HuH-7.5 (cell line): Measurements from ENCODE around the gene SBK2.
"Not testable (repeated sequence)": the region's sequence is repeated elsewhere in the genome, so short reads cannot be mapped to it uniquely, and the experiment has no call there.

Experiments used
- DNase-seq: peaks from one replicate; pipeline ENCODE4 v3.0.0; 2011; ENCODE audit warnings: low spot score

The SBK2 gene

DNA sequence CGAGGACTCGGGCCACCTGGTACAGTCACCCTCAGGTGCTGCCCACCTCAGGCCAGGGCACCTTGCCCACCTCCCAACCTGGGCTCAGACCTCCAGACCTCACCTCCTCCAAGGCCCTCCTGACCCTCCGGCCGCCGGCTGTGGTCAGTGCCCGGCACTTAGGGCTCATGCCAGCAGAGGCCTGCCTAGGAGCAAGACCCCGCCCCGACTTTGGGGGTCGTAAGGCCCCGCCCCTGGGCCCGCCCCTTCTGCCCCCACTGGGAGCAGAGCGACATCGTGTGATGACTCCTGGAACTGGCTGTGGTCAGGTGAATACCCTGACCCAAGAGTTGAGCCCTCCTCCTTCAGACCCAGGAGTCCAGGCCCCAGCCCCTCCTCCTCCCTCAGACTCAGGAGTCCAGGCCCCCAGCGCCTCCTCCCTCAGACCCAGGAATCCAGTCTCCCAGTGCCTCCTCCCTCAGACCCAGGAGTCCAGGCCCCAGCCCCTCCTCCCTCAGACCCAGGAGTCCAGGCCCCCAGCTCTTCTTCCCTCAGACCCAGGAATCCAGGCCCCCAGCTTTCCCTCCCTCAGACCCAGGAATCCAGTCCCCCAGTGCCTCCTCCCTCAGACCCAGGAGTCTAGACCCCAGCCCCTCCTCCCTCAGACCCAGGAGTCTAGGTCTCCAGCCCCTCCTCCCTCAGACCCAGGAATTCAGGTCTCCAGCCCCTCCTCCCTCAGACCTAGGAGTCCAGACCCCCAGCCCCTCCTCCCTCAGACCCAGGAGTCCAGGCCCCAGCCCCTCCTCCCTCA is at the start of gene SBK2:
SBK2 (minus strand) TSS at position 183 of the 790 bp plus-strand sequence. CDS start 839 bp downstream, outside the sequence.
- DNase-seq: no peak

DNA sequence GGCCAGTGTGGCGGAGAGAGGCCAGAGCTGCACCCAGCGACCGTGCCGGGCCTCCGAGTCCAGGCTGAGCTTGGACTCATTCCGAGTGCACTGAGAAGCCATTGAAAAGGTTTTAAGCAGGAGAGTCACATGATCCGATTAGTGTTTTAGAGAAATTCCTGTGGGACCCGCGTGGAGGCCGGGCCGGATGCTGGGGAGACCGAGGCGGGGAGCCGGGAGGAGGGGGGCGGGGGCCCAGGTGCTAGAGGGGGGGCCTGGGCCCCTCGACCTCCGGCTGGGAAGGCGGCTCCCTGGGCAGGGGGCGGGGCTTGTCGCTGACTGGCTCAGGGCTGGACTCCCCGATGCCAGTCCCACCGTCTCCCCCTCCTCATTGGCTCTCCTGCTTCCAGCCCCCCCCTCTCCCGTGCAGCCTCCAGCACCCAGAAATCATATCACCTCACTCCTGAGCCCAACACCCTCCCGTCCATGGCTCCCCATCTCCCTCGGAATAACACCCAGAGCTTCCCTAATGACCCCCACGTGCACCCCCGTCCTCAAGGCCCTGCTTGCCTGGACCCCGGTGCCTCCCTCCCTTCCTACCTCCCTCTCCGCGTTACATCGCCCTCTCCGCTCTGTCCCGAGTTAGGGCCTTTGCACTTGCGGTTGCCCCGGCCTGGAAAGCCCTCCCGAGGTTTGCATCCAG is 48.9 kb upstream of the SBK2 start:
- DNase-seq: peak; percentile 71

DNA sequence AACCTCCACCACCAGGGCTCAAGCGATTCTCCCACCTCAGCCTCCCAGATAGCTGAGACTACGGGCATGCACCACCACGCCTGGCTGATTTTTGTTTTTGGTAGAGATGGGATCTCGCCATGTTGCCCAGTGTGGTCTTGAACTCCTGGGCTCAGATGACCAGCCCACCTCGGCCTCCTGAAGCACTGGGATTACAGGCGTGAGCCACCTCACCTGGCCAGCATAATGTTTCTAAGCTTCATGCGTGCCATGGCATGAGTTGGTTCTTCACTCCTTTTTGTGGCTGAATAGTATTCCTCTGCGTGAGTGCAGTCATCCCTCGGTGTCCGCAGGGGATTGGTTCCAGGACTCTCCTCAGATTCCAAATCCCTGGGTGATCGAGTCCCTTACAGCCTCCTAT is 47.9 kb upstream of the SBK2 start:
- DNase-seq: no peak

GRCh38 chr19:55583897-55584296 is 47.0 kb upstream of the SBK2 start:
- not testable (repeated sequence) for DNase-seq

GRCh38 chr19:55582284-55582683 is 45.4 kb upstream of the SBK2 start:
- DNase-seq: not testable (repeated sequence)

DNA sequence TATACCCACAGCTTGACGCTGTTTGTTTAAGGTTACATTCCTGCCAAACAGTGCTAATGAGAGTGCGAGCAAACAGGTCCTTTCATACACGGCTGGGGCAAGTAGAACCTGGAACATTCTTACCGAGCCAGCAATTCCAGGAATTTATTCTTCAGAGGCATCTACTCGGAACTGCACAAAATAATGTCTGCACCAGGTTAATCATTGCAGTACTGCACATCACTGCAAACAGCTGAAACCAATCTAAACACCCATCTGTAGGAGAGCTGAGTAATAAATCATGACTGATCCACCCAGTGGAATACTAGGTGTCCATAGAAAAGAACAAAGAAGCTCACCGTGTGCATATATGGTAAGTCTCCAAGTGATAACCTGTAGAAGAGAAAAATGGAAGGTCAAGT is 44.9 kb upstream of the SBK2 start:
- DNase-seq: no peak

GRCh38 chr19:55581145-55581822 is 44.4 kb upstream of the SBK2 start:
- no peak for DNase-seq

DNA sequence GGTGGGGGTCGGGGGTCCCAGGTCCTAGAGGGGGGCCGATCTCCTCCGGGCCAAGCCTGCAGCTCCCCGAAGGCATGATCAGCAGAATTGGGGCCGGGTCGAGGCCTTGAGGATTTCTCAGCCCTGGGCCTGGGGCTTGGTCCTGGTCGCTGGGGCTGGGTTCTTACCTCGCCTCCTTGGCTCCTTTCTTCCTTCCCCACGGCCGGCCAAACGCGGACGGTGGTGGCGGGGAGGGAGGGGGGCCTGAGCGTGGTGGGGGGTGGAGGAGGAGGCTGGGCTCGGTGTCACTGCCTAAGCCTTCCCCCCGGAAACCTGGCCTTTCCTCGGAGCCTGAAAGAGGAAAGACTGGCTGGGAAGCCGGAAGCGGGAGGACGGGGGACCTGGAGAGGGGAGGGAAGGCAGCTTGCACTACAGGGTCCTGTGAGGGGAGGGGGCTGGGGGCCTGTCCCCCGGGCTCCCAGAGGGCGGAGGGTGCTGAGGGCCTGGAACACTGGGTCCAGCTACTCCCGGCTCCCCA is 43.8 kb upstream of the SBK2 start, which contains the start of gene ZNF579:
ZNF579 (minus strand) TSS at position 221 of the 517 bp plus-strand sequence. CDS start 1,209 bp downstream, outside the sequence.
- DNase-seq: peak; percentile 96

GRCh38 chr19:55579766-55580621 is 43.1 kb upstream of the SBK2 start:
- peak; percentile 55 for DNase-seq

GRCh38 chr19:55578761-55579747 is 42.1 kb upstream of the SBK2 start:
- no peak for DNase-seq

DNA sequence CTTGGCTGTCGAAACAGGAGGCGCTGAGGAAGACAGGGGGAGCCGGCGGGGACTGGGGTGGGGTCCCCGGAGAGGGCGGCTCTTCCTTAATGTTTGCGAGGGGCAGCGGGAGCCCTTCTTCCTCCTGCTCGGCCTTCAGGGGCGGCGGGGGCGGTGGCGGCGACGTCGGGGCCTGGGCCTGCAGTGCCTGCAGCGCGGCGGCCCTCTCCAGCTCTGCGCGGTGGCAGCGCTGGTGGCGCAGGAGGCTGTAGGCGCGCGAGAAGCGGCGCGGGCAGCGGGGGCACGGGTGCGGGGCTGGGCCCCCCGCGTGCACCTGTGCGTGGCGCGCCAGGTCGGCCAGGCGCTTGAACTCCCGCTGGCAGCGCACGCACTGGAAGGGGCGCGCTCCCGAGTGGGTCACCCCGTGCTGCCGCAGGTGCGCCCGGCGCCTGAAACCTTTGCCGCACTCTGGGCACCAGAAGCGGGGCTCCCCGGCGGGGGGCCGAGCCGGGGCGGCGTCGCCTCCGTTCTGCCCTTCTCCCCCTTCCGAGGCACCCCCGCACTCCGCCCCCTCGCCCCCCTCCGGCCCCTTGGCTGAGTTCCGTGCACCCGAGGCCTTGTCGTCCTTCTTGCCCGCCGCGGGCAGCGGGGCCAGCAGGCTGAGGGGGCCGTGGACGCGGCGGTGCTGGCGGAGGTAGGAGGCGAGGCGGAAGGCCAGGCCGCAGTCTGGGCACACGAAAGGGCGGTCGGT is 41.3 kb upstream of the SBK2 start:
- DNase-seq: no peak

- DNase-seq: no peak
These were observed 39.8 kb upstream of the SBK2 start for GRCh38 chr19:55576746-55577145.

DNA sequence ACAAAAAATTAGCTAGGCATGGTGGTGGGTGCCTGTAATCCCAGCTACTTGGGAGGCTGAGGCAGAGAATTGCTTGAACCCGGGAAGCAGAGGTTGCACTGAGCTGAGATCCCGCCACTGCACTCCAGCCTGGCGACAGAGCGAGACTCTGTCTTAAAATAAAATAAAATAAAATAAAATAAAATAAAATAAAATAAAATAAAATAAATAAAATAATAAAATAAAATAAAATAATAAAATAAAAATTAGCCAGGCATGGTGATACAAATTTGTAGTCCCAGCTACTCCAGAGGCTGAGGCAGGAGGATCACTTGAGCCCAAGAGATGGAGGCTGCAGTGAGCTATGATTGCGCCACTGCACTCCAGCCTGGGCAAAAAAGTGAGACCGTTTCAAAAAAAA is 37.0 kb upstream of the SBK2 start:
- DNase-seq: not testable (repeated sequence)

GRCh38 chr19:55569477-55569876 is 32.5 kb upstream of the SBK2 start:
- DNase-seq: not testable (repeated sequence)

- no peak for DNase-seq
These were observed 30.9 kb upstream of the SBK2 start for GRCh38 chr19:55567708-55568328.

GRCh38 chr19:55566823-55567222 is 29.9 kb upstream of the SBK2 start:
- DNase-seq: no peak

DNA sequence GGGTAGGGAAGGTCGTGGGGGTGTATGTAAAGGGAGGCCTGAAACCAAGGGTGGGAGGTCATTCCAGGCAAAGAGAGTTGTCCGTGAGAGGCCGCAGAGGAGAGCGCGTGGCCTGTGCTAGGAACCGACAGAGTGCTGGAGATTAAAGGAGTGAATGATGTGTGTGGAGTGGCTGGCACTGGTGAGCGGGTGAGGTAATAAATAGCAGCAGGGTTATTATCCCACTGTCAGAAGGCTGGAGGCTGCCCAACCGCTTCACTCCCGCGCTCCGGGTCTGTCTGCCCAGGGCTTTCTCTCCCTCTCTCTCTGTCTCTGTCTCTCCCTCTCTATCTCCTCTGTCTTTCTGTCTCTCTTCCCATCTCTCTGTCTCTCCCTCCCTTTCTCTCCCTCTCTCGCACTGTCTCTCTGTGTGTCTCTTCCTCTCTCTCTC is 26.3 kb upstream of the SBK2 start:
- no peak for DNase-seq

GRCh38 chr19:55559684-55560083 is 22.8 kb upstream of the SBK2 start:
- DNase-seq: no peak

DNA sequence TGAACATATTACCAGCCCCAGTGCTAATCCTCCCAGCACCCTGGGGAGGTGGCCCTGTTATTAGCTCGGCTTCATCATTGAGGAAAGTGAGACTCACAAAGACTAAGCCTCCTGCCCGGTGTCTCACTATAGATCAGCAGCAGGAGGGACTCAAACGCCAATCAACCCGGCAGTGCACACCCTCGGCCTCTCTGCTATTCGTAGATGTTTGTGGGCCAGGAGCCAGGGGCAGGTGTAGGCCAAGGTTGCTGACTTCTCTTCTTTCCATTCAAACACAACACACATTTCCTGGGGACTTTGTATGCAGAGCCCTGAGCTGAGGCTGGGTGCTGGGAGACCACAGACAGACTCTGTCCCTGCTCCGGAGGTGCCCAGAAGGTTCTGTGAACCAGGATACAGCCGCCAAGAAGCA is 17.8 kb upstream of the SBK2 start:
- DNase-seq: no peak
